ENCODE measurements around the gene VAC14.

Gene VAC14

GRCh38 chr16:70764632-70765031 lies 36.3 kb downstream of the VAC14 start:
- no peak for DNase-seq (ENCODE audit: low spot score)

- no peak for DNase-seq (ENCODE audit: low spot score)
Observed at GRCh38 chr16:70760221-70760620, 40.7 kb downstream of the VAC14 start.

GRCh38 chr16:70759666-70760065 lies 41.3 kb downstream of the VAC14 start:
- no peak for DNase-seq (ENCODE audit: low spot score)

- DNase-seq (ENCODE audit: low spot score), result no peak
Observed at GRCh38 chr16:70758786-70759185, 42.2 kb downstream of the VAC14 start.

GRCh38 chr16:70757183-70757582 lies 43.8 kb downstream of the VAC14 start:
- DNase-seq (ENCODE audit: low spot score), result no peak

GRCh38 chr16:70756071-70756470 lies 44.9 kb downstream of the VAC14 start:
- no peak for DNase-seq (ENCODE audit: low spot score)

GRCh38 chr16:70754851-70755600 lies 45.9 kb downstream of the VAC14 start:
- DNase-seq (ENCODE audit: low spot score), result no peak

- DNase-seq (ENCODE audit: low spot score), result no peak
Observed at GRCh38 chr16:70754371-70754770, 46.6 kb downstream of the VAC14 start.

GRCh38 chr16:70753694-70754325 lies 47.1 kb downstream of the VAC14 start:
- DNase-seq (ENCODE audit: low spot score), result no peak

GRCh38 chr16:70753228-70753627 lies 47.7 kb downstream of the VAC14 start:
- no peak for DNase-seq (ENCODE audit: low spot score)

GRCh38 chr16:70752426-70752825 lies 48.5 kb downstream of the VAC14 start:
- no peak for DNase-seq (ENCODE audit: low spot score)

GRCh38 chr16:70751593-70751992 lies 49.4 kb downstream of the VAC14 start:
- DNase-seq (ENCODE audit: low spot score), result no peak

- no peak for DNase-seq (ENCODE audit: low spot score)
Observed at GRCh38 chr16:70750893-70751467, 50.0 kb downstream of the VAC14 start.

GRCh38 chr16:70749681-70750601 lies 51.0 kb downstream of the VAC14 start:
- DNase-seq (ENCODE audit: low spot score), result no peak

GRCh38 chr16:70749006-70749678 lies 51.8 kb downstream of the VAC14 start:
- no peak for DNase-seq (ENCODE audit: low spot score)

- DNase-seq (ENCODE audit: low spot score), result no peak
Observed at GRCh38 chr16:70747703-70748631, 53.0 kb downstream of the VAC14 start.

GRCh38 chr16:70746708-70747424 lies 54.1 kb downstream of the VAC14 start:
- DNase-seq (ENCODE audit: low spot score), result peak; percentile 94

- peak; percentile 53 for DNase-seq (ENCODE audit: low spot score)
Observed at GRCh38 chr16:70746040-70746707, 54.8 kb downstream of the VAC14 start.

GRCh38 chr16:70745536-70746025 lies 55.4 kb downstream of the VAC14 start:
- DNase-seq (ENCODE audit: low spot score), result no peak
